ENCODE results near the gene PPP1R12C.

Gene PPP1R12C

GRCh38 chr19:55146705-55147273, 29.4 kb upstream of the PPP1R12C start:
- DNase-seq (ENCODE audit: low read depth in 1 of 2, low spot score in 1 of 2): no peak

- DNase-seq (ENCODE audit: low read depth in 1 of 2, low spot score in 1 of 2): no peak
These were observed 28.8 kb upstream of the PPP1R12C start for GRCh38 chr19:55146078-55146704.

GRCh38 chr19:55145232-55145631, 27.8 kb upstream of the PPP1R12C start:
- DNase-seq (ENCODE audit: low read depth in 1 of 2, low spot score in 1 of 2): no peak

- no peak for DNase-seq (ENCODE audit: low read depth in 1 of 2, low spot score in 1 of 2)
These were observed 24.3 kb upstream of the PPP1R12C start for GRCh38 chr19:55141696-55142095.

- DNase-seq (ENCODE audit: low read depth in 1 of 2, low spot score in 1 of 2): no peak
These were observed 20.5 kb upstream of the PPP1R12C start for GRCh38 chr19:55137915-55138314.

GRCh38 chr19:55136399-55137102, 19.1 kb upstream of the PPP1R12C start:
- no peak for DNase-seq (ENCODE audit: low read depth in 1 of 2, low spot score in 1 of 2)

- DNase-seq (ENCODE audit: low read depth in 1 of 2, low spot score in 1 of 2): no peak
These were observed 17.3 kb upstream of the PPP1R12C start for GRCh38 chr19:55134736-55135135.

GRCh38 chr19:55133639-55134444, 16.4 kb upstream of the PPP1R12C start:
- no peak for DNase-seq (ENCODE audit: low read depth in 1 of 2, low spot score in 1 of 2)

GRCh38 chr19:55132453-55133129, 15.2 kb upstream of the PPP1R12C start:
- DNase-seq (ENCODE audit: low read depth in 1 of 2, low spot score in 1 of 2): no peak

- DNase-seq (ENCODE audit: low read depth in 1 of 2, low spot score in 1 of 2): no peak
These were observed 14.0 kb upstream of the PPP1R12C start for GRCh38 chr19:55131421-55131820.

- DNase-seq (ENCODE audit: low read depth in 1 of 2, low spot score in 1 of 2): no peak
These were observed 1.6 kb upstream of the PPP1R12C start for GRCh38 chr19:55119053-55119452.

GRCh38 chr19:55118401-55118991, 1.1 kb upstream of the PPP1R12C start:
- no peak for DNase-seq (ENCODE audit: low read depth in 1 of 2, low spot score in 1 of 2)

GRCh38 chr19:55117663-55118391, 390 bp upstream of the PPP1R12C start:
- DNase-seq (ENCODE audit: low read depth in 1 of 2, low spot score in 1 of 2): peak; percentile 90 to 97

- DNase-seq (ENCODE audit: low read depth in 1 of 2, low spot score in 1 of 2): peak in 1 of 2 donors; percentile 40
These were observed 1.1 kb downstream of the PPP1R12C start for GRCh38 chr19:55116232-55116858.

- no peak for DNase-seq (ENCODE audit: low read depth in 1 of 2, low spot score in 1 of 2)
These were observed 1.9 kb downstream of the PPP1R12C start for GRCh38 chr19:55115446-55116065.

- no peak for DNase-seq (ENCODE audit: low read depth in 1 of 2, low spot score in 1 of 2)
These were observed 2.8 kb downstream of the PPP1R12C start for GRCh38 chr19:55114566-55115145.

GRCh38 chr19:55113570-55114039, 3.8 kb downstream of the PPP1R12C start:
- DNase-seq (ENCODE audit: low read depth in 1 of 2, low spot score in 1 of 2): no peak

GRCh38 chr19:55112777-55113569, 4.5 kb downstream of the PPP1R12C start:
- DNase-seq (ENCODE audit: low read depth in 1 of 2, low spot score in 1 of 2): no peak
